ENCODE results near the gene OLFML2B. TPM values are rescaled to one million over a fixed set of nuclear protein-coding genes. Genes with fewer than 3 reads are reported as not detected.

The OLFML2B gene
- total RNA-seq, 1 experiment from 2014 or later: not detected

DNA sequence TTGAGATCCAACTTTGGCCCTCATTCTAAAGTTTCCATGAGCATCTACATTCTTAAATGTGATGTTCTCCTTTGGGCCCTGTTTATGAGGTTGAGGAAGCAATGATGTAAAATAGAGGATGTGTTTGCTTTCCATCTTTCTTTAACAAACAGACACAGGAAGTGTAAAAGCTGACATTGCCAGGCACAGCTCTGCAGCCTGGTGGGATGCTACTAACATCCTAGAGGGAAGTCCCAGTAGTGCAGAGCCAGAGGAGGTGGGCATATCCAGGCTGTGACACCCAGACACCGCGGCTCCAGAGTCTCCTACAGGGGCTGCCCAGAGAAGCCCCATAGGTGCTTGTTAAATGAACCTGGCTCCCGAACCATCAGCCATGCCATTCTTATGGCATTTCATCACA, 16.2 kb downstream of the OLFML2B start:
- Mint-ChIP-seq H3K36me3 (ENCODE audit: insufficient read depth, unreplicated experiment) (peaks cover 5% of the 10 kb centered on the region), H3K4me3 (ENCODE audit: unreplicated experiment) (no peak overlapping the region), H3K27ac (ENCODE audit: low read depth, unreplicated experiment) (no peak overlapping the region), H3K9me3 (ENCODE audit: unreplicated experiment) (no peaks in the 10 kb centered on the region), H3K27me3 (ENCODE audit: insufficient read depth, unreplicated experiment) (no peaks in the 10 kb centered on the region), H3K4me1 (ENCODE audit: insufficient read depth, unreplicated experiment) (peaks cover 17% of the 10 kb centered on the region)
- DNase-seq (ENCODE audit: unreplicated experiment): no peak
- POLR2A ChIA-PET: interaction anchor here (1.0 kb wide), 1 partner anchor 25 kb away, joined by 3 read pairs; no protein-coding TSS in a partner anchor
- TF ChIP-seq, protein P1, sequence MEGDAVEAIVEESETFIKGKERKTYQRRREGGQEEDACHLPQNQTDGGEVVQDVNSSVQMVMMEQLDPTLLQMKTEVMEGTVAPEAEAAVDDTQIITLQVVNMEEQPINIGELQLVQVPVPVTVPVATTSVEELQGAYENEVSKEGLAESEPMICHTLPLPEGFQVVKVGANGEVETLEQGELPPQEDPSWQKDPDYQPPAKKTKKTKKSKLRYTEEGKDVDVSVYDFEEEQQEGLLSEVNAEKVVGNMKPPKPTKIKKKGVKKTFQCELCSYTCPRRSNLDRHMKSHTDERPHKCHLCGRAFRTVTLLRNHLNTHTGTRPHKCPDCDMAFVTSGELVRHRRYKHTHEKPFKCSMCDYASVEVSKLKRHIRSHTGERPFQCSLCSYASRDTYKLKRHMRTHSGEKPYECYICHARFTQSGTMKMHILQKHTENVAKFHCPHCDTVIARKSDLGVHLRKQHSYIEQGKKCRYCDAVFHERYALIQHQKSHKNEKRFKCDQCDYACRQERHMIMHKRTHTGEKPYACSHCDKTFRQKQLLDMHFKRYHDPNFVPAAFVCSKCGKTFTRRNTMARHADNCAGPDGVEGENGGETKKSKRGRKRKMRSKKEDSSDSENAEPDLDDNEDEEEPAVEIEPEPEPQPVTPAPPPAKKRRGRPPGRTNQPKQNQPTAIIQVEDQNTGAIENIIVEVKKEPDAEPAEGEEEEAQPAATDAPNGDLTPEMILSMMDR (IDR thresholded peaks at IDR 0.05; ENCODE audit: unreplicated experiment): no peak
- BruUV-seq (replicated peaks): no TSS peak
- intact Hi-C loops (cut with micrococcal nuclease): no loop called here
- CTCF ChIA-PET: interaction anchor here (1.2 to 1.6 kb wide), 2 partner anchors 16 to 49 kb away, joined by 3 read pairs; partner anchors contain the start of gene OLFML2B

DNA sequence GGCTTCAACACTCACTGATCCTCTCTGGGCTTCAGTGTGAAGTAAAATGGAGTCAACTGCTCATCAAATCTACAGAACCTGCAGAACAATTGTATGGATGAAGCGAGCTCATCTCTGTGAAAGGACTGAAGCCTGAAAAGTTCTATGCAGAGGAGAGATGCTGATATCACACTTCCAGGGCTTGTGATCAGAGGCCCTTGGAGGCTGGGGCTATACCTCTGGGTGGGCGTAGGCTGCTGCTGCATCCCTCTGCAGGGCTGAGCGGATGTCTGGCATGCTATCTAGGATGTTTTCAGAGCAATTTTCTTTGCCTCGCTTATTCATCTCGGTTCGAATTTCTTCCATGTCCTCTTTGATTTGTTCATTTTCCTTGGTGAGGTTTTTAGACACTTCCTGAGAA, 17.6 kb downstream of the OLFML2B start:
- no peak for DNase-seq (ENCODE audit: unreplicated experiment)
- intact Hi-C loops (cut with micrococcal nuclease): no loop called here
- BruUV-seq (replicated peaks): no TSS peak
- ChIA-PET CTCF (interaction anchor here (0.6 to 1.4 kb wide), 4 partner anchors 10 to 1229 kb away, joined by 3 to 7 read pairs (median 3); no protein-coding TSS in a partner anchor), POLR2A (interaction anchor here (0.7 kb wide), 1 partner anchor 521 kb away, joined by 3 read pairs; no protein-coding TSS in a partner anchor)
- Mint-ChIP-seq H3K27ac (ENCODE audit: low read depth, unreplicated experiment) (no peak overlapping the region), H3K4me3 (ENCODE audit: unreplicated experiment) (no peak overlapping the region), H3K36me3 (ENCODE audit: insufficient read depth, unreplicated experiment) (peaks cover 5% of the 10 kb centered on the region), H3K27me3 (ENCODE audit: insufficient read depth, unreplicated experiment) (no peaks in the 10 kb centered on the region), H3K4me1 (ENCODE audit: insufficient read depth, unreplicated experiment) (peaks cover 17% of the 10 kb centered on the region), H3K9me3 (ENCODE audit: unreplicated experiment) (no peaks in the 10 kb centered on the region)
- TF ChIP-seq, protein P1 (IDR thresholded peaks at IDR 0.05; ENCODE audit: unreplicated experiment): no peak

- TF ChIP-seq, protein P1 (IDR thresholded peaks at IDR 0.05; ENCODE audit: unreplicated experiment): no peak
- H3K9me3 Mint-ChIP-seq (ENCODE audit: unreplicated experiment): no peaks in the 10 kb centered on the region
- no TSS peak for BruUV-seq (replicated peaks)
- H3K36me3 Mint-ChIP-seq (ENCODE audit: insufficient read depth, unreplicated experiment): peaks cover 5% of the 10 kb centered on the region
- H3K4me1 Mint-ChIP-seq (ENCODE audit: insufficient read depth, unreplicated experiment): peaks cover 17% of the 10 kb centered on the region
- no peaks in the 10 kb centered on the region for H3K27me3 Mint-ChIP-seq (ENCODE audit: insufficient read depth, unreplicated experiment)
- CTCF ChIA-PET: interaction anchor here (0.5 to 3.1 kb wide), 7 partner anchors 14 to 212 kb away, joined by 3 to 13 read pairs (median 6); partner anchors contain the start of gene OLFML2B
- intact Hi-C loops (cut with micrococcal nuclease): no loop called here
- peak overlapping the region; percentile 46 for H3K27ac Mint-ChIP-seq (ENCODE audit: low read depth, unreplicated experiment)
- no peak for DNase-seq (ENCODE audit: unreplicated experiment)
- POLR2A ChIA-PET: interaction anchor here (0.8 to 1.5 kb wide), 9 partner anchors 10 to 556 kb away, joined by 3 to 7 read pairs (median 4); no protein-coding TSS in a partner anchor
- H3K4me3 Mint-ChIP-seq (ENCODE audit: unreplicated experiment): no peak overlapping the region
These were observed 19.2 kb downstream of the OLFML2B start for GRCh38 chr1:162004441-162004950.

GRCh38 chr1:162003830-162004215, 19.8 kb downstream of the OLFML2B start:
- POLR2A ChIA-PET: interaction anchor here (0.8 to 1.5 kb wide), 11 partner anchors 9 to 557 kb away, joined by 3 to 7 read pairs (median 4); no protein-coding TSS in a partner anchor
- Mint-ChIP-seq H3K27ac (ENCODE audit: low read depth, unreplicated experiment) (peak overlapping the region; percentile 46), H3K27me3 (ENCODE audit: insufficient read depth, unreplicated experiment) (no peaks in the 10 kb centered on the region), H3K4me1 (ENCODE audit: insufficient read depth, unreplicated experiment) (peaks cover 17% of the 10 kb centered on the region), H3K9me3 (ENCODE audit: unreplicated experiment) (no peaks in the 10 kb centered on the region), H3K4me3 (ENCODE audit: unreplicated experiment) (peak overlapping the region; percentile 13), H3K36me3 (ENCODE audit: insufficient read depth, unreplicated experiment) (peaks cover 5% of the 10 kb centered on the region)
- no TSS peak for BruUV-seq (replicated peaks)
- peak; percentile 91 for DNase-seq (ENCODE audit: unreplicated experiment)
- intact Hi-C loops (cut with micrococcal nuclease): no loop called here
- CTCF ChIA-PET: interaction anchor here (0.5 to 3.1 kb wide), 8 partner anchors 15 to 211 kb away, joined by 3 to 13 read pairs (median 6); partner anchors contain the start of gene OLFML2B
- TF ChIP-seq, protein P1 (IDR thresholded peaks at IDR 0.05; ENCODE audit: unreplicated experiment): no peak
